PC-3 (cell line): ENCODE results near the gene ARPC3. TPM values are rescaled to one million over a fixed set of nuclear protein-coding genes. Genes with fewer than 3 reads are reported as not detected.
"Not testable (repeated sequence)": the region's sequence is repeated elsewhere in the genome, so short reads cannot be mapped to it uniquely, and the experiment has no call there.

Experiments used
- ATAC-seq: fragments of 200-7000 bp; cut with Tn5 transposase; 2 replicates; pipeline ENCODE4 v1.9.1; 2020; ENCODE audit warnings: mild to moderate bottlenecking, moderate library complexity
- BruUV-seq: library from RNA; stranded (reverse); fragments of 400-500 nt; replicated peaks from 2 replicates; lab custom pipeline; 2021; lab: Mats Ljungman, UMichigan
- CTCF ChIA-PET: fragments of 300-600 bp; sonication (Branson Sonifier 250); formaldehyde crosslinking; loops from one replicate; lab custom pipeline; 2022; ENCODE audit warnings: antibody characterized with exemption; lab: Charles Lee
- POLR2A ChIA-PET: fragments of 300-600 bp; sonication (Branson Sonifier 250); formaldehyde crosslinking; loops from one replicate; lab custom pipeline; 2022; ENCODE audit warnings: antibody characterized with exemption; ENCODE audit not compliant: unreplicated experiment; lab: Charles Lee
- DNase-seq: peaks from one replicate; pipeline ENCODE4 v3.0.0-alpha.2; 2015
- H2AFZ ChIP-seq: fragments of 300-600 bp; sonication (generic); 2 replicates; pipeline ENCODE4 v1.6.0; 2016; ENCODE audit warnings: antibody characterized with exemption, low read length
- H3F3A ChIP-seq: fragments of 300-600 bp; sonication (generic); one replicate; pipeline ENCODE4 v1.6.0; 2017; ENCODE audit warnings: antibody characterized with exemption, low read length, control low read depth, mild to moderate bottlenecking; ENCODE audit not compliant: unreplicated experiment
- H3K27ac ChIP-seq: fragments of 300-600 bp; sonication (generic); 2 replicates; pipeline ENCODE4 v1.5.1; 2016; ENCODE audit warnings: mild to moderate bottlenecking, low read length
- H3K27me3 ChIP-seq: fragments of 300-600 bp; sonication (generic); 2 replicates; pipeline ENCODE4 v1.6.1; 2016; ENCODE audit warnings: low read length, mixed read lengths
- H3K36me3 ChIP-seq: fragments of 300-600 bp; sonication (generic); 2 replicates; pipeline ENCODE4 v1.6.1; 2016; ENCODE audit warnings: low read depth, mixed run types, low read length, mixed read lengths
- H3K4me1 ChIP-seq: fragments of 300-600 bp; sonication (generic); 2 replicates; pipeline ENCODE4 v1.5.1; 2016; ENCODE audit warnings: low read length; ENCODE audit not compliant: insufficient read depth
- H3K4me2 ChIP-seq: fragments of 300-600 bp; sonication (generic); 2 replicates; pipeline ENCODE4 v1.6.0; 2016; ENCODE audit warnings: low read length
- H3K4me3 ChIP-seq: fragments of 300-600 bp; sonication (generic); 2 replicates; pipeline ENCODE4 v1.5.1; 2016; ENCODE audit warnings: mild to moderate bottlenecking, low read length, mixed read lengths
- H3K79me2 ChIP-seq: fragments of 300-600 bp; sonication (generic); 2 replicates; pipeline ENCODE4 v1.6.1; 2017; ENCODE audit warnings: low read length, mixed read lengths
- H3K9ac ChIP-seq: fragments of 300-600 bp; sonication (generic); 2 replicates; pipeline ENCODE4 v1.6.0; 2016; ENCODE audit warnings: mild to moderate bottlenecking, low read length
- H3K9me2 ChIP-seq: fragments of 300-600 bp; sonication (generic); replicated peaks from 2 replicates; pipeline ENCODE4 v1.6.1; 2016; ENCODE audit warnings: mixed run types, low read length, mixed read lengths
- H3K9me3 ChIP-seq: fragments of 300-600 bp; sonication (generic); 2 replicates; pipeline ENCODE4 v1.6.1; 2016; ENCODE audit warnings: low read length, mixed read lengths
- H4K20me1 ChIP-seq: fragments of 300-600 bp; sonication (generic); 2 replicates; pipeline ENCODE4 v1.6.1; 2016; ENCODE audit warnings: low read length, mixed read lengths
- EZH2 ChIP-seq: fragments of 300-600 bp; sonication (generic); IDR thresholded peaks from one replicate; pipeline ENCODE4 v1.6.1; 2017; ENCODE audit warnings: antibody characterized with exemption, mild to moderate bottlenecking, low read length; ENCODE audit not compliant: unreplicated experiment
- EZH2phosphoT487 ChIP-seq: fragments of 300-600 bp; sonication (generic); IDR thresholded peaks from 2 replicates; pipeline ENCODE4 v1.6.1; 2018; ENCODE audit warnings: mild to moderate bottlenecking, antibody characterized with exemption, low read length, borderline replicate concordance
- intact Hi-C: fragments of 100-400 bp; cut with micrococcal nuclease; formaldehyde crosslinking; loops from 2 replicates; pipeline ENCODE4 v1.9.0; 2023
- total RNA-seq: library from RNA; depleted of rRNA; stranded (reverse); fragments of >200 nt; gene quantifications from 2 replicates; pipeline ENCODE4 v1.2.3, GENCODE V29; 2014
- TF ChIP-seq, protein P1 (sequence below): fragments of 300-600 bp; sonication (generic); conservative IDR thresholded peaks from 2 replicates; pipeline ENCODE4 v1.5.1; 2017; ENCODE audit warnings: antibody characterized with exemption, low read depth, mild to moderate bottlenecking, low read length

ARPC3 gene
- total RNA-seq, 1 experiment from 2014 or later = 292 TPM

DNA sequence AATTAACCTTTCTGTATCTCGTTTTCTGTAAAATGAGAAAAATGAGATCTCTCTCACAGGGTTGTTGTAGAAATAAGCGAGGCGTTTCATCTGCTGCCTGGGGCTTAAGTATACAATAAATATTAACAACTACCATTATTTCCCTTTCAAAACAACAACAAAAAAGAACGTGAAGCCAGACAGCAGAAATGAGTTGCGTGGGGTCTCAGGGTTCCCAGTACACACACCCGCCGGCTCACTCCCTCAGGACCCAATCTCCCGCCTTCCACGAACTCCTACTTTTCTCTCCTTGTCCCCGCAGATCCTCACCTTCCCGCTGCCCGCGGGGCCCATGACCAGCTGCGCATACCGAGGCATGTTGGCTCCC, 17.7 kb upstream of the ARPC3 start:
- H3K4me1 ChIP-seq = peaks cover 14% of the 10 kb centered on the region
- H3K4me2 ChIP-seq = peak overlapping the region; percentile 98
- no peaks in the 10 kb centered on the region for H3F3A ChIP-seq
- H3K79me2 ChIP-seq = peaks cover 47% of the 10 kb centered on the region
- peak overlapping the region; percentile 93 for H2AFZ ChIP-seq
- ATAC-seq = no peak
- TSS peak; percentile 85 for BruUV-seq
- H3K9me2 ChIP-seq = no peaks in the 10 kb centered on the region
- intact Hi-C loops = loop anchor here (1.0 to 10.0 kb wide), 6 partner anchors 18 to 227 kb away; partner anchors contain the start of genes ARPC3, RAD9B and VPS29
- peaks cover 3% of the 10 kb centered on the region; the same call in 1 of the 2 replicates for H3K36me3 ChIP-seq
- ChIA-PET CTCF (interaction anchor here (0.5 to 1.6 kb wide), 5 partner anchors 18 to 149 kb away, joined by 4 to 10 read pairs (median 6); partner anchors contain the start of gene ARPC3), POLR2A (interaction anchor here (0.5 to 1.2 kb wide), 5 partner anchors 31 to 495 kb away, joined by 3 to 11 read pairs (median 7); partner anchors contain the start of genes RAD9B, TCTN1 and VPS29)
- H3K9ac ChIP-seq = peak overlapping the region; percentile 90
- no peak overlapping the region for H3K27ac ChIP-seq
- H4K20me1 ChIP-seq = no peaks in the 10 kb centered on the region
- TF ChIP-seq EZH2 (no peak), EZH2phosphoT487 (no peak)
- TF ChIP-seq, protein P1, sequence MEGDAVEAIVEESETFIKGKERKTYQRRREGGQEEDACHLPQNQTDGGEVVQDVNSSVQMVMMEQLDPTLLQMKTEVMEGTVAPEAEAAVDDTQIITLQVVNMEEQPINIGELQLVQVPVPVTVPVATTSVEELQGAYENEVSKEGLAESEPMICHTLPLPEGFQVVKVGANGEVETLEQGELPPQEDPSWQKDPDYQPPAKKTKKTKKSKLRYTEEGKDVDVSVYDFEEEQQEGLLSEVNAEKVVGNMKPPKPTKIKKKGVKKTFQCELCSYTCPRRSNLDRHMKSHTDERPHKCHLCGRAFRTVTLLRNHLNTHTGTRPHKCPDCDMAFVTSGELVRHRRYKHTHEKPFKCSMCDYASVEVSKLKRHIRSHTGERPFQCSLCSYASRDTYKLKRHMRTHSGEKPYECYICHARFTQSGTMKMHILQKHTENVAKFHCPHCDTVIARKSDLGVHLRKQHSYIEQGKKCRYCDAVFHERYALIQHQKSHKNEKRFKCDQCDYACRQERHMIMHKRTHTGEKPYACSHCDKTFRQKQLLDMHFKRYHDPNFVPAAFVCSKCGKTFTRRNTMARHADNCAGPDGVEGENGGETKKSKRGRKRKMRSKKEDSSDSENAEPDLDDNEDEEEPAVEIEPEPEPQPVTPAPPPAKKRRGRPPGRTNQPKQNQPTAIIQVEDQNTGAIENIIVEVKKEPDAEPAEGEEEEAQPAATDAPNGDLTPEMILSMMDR = no peak
- DNase-seq = no peak
- H3K27me3 ChIP-seq = no peaks in the 10 kb centered on the region
- H3K4me3 ChIP-seq = peak overlapping the region; percentile 84
- no peaks in the 10 kb centered on the region for H3K9me3 ChIP-seq

DNA sequence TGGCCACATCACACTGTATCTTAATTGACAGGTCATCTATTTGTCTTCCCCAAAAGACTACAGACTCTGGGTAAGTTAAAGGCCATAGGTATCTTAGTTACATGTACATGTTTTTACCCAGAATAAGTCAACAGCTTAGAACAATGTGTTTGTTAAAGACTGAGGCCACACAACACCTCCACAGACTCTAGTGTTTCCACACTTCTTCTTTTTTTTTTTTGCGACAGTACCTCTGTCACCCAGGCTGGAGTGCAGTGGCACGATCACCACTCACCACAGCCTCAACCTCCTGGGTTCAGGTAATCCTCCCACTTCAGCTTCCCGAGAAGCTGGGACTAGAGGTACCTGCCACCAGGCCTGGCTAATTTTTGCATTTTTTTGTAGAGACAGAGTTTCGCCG, 16.7 kb upstream of the ARPC3 start:
- Histone ChIP-seq H3K79me2 (peaks cover 52% of the 10 kb centered on the region), H3K27ac (no peak overlapping the region), H3K9me2 (no peaks in the 10 kb centered on the region), H3K9ac (peak overlapping the region; percentile 90), H3K4me3 (peak overlapping the region; percentile 84), H4K20me1 (no peaks in the 10 kb centered on the region), H3K36me3 (peaks cover 4% of the 10 kb centered on the region; the same call in 1 of the 2 replicates), H2AFZ (peak overlapping the region; percentile 20; the same call in 1 of the 2 replicates), H3F3A (no peaks in the 10 kb centered on the region), H3K4me2 (peak overlapping the region; percentile 98), H3K4me1 (peaks cover 14% of the 10 kb centered on the region), H3K27me3 (no peaks in the 10 kb centered on the region), H3K9me3 (no peaks in the 10 kb centered on the region)
- TF ChIP-seq, protein P1 = no peak
- TF ChIP-seq EZH2 (no peak), EZH2phosphoT487 (no peak)
- POLR2A ChIA-PET = interaction anchor here (1.1 kb wide), 1 partner anchor 17 kb away, joined by 8 read pairs; the partner anchor contains the start of gene ARPC3
- ATAC-seq (no peak), DNase-seq (no peak)
- BruUV-seq = no TSS peak
- CTCF ChIA-PET = interaction anchor here (0.6 kb wide), 2 partner anchors 17 to 136 kb away, joined by 6 to 13 read pairs; partner anchors contain the start of gene ARPC3
- intact Hi-C loops = loop anchor here (10.0 kb wide), 1 partner anchor 228 kb away; no protein-coding TSS in a partner anchor

DNA sequence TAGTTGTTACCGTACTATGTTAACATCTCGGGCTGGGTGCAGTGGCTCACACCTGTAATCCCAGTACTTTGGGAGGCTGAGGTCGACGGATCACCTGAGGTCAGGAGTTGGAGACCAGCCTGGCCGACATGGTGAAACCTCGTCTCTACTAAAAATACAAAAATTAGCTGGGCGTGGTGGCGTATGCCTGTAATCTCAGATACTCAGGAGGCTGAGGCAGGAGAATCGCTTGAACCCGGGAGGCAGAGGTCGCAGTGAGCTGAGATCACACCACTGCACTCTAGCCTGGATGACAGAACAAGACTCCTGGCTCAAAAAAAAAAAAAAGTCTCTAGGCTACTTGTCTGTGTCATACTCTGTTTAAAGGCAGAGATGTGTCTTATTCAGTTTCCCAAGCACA, 15.6 kb upstream of the ARPC3 start:
- H2AFZ ChIP-seq, H3K27me3 ChIP-seq, POLR2A ChIA-PET, H3K4me2 ChIP-seq, ATAC-seq, H3K9me3 ChIP-seq, H3K27ac ChIP-seq, H3K4me3 ChIP-seq, H4K20me1 ChIP-seq, H3K36me3 ChIP-seq, H3K9me2 ChIP-seq, CTCF ChIA-PET, H3F3A ChIP-seq, DNase-seq, BruUV-seq, H3K9ac ChIP-seq: not testable (repeated sequence)
- Histone ChIP-seq H3K4me1 (peaks cover 14% of the 10 kb centered on the region), H3K79me2 (peaks cover 49% of the 10 kb centered on the region)
- intact Hi-C loops = loop anchor here (10.0 kb wide), 1 partner anchor 229 kb away; no protein-coding TSS in a partner anchor
